GM19395 (cell line): ENCODE data around the gene LSAMP.

Source experiments
- ATAC-seq: cut with Tn5 transposase; IDR thresholded peaks from one replicate; pipeline ENCODE4 v1.9.1; 2021; ENCODE audit warnings: mild to moderate bottlenecking, moderate library complexity; ENCODE audit not compliant: unreplicated experiment

Gene LSAMP

GRCh38 chr3:116300226-116300625, 145.1 kb downstream of the LSAMP start:
- no peak for ATAC-seq

DNA sequence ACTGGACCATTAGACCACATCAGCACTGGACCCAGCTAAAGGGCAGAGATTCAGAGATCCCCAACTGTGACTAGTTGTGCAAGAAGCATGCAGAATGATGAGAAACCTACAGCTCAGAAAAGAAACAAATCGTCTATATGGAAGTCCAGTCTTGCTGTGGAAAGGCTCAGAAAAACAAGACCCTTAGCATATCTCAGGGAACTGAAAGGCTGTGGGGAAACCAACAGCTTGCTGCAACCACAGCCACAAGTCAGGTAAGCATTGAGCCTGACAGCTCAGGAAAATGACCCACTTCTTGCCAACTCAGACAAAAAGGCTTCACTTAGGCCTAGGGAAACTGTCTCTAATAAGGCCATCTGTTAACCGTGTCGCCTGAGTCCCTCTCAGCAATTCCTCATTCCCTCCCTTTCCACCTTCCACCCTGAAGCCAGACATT, 145.6 kb downstream of the LSAMP start:
- ATAC-seq = no peak

- no peak for ATAC-seq
These were observed 147.1 kb downstream of the LSAMP start for GRCh38 chr3:116298151-116298550.

DNA sequence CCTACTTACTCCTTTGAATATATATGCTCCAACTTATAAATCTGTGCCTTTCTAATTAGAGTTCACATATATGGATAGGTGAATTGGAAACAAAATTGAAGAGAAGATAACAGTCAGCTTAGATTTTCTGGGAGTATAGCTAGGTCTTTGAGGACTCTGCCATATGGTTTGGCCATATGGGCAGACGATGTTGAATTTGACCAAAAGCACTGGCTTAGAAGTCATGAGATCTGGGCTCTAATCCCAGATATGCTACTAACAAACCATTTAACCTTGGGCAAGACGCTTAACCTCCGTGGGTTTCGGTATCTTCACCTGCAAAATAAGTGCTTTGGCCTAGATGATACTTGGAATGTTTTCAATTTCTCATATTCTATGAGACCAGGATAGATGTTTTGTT, 154.1 kb downstream of the LSAMP start:
- no peak for ATAC-seq

DNA sequence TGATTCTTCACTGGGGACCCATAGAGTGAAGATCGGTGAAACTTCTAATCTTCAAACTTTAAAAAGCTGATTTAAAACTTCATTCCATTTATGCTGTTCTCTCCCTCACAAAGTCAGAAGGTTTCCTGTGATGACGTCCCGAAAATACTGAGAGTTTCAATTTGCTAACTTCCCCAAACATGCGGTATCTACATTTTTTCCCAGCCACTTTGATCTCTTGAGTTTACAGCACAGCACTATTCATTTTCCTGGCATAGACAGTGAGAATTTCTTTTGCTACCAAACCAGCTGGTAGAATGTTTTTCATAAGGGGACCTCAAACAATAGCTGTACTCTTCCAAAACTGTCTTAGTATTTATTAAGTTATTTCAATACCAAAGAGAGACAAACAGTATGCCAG, 156.8 kb downstream of the LSAMP start:
- no peak for ATAC-seq

GRCh38 chr3:116285781-116286421, 159.4 kb downstream of the LSAMP start:
- ATAC-seq = no peak

DNA sequence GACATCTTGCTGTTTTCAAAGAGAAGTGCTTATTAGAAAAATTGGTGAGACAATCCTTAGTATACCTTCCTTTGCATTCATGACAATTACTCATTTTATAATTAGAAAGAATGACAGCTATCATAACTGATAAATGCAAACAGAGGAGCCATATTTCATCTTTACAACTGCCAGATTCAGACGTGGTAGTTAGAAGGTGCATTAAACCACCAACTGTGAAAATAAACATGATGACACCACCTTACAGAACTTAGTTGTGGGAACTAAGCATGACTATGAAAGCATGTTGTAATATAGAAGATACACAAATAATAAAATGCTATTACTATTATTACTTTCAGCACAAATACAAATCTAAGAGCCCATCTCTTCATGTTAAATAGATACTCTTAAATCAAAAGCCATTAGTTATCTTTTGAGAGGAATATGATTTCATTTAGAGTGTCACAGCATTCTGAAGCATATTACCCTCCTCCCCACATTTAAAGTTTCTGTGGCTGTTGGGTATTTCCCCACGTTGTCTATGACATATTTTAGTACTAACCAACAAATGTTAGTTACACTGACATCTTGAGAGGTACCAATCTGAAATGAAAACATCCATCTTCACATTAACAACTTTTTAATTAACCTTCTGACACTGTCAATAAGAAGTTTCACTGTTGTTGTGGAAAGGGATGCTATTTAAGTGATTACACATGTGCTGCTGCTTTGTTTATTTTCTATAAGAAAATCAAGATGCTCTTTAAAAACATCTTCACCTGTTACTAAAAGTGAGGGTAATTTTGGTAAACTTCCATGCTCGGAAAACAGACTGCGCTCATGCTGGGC, 163.8 kb downstream of the LSAMP start:
- ATAC-seq = peak; percentile 51

DNA sequence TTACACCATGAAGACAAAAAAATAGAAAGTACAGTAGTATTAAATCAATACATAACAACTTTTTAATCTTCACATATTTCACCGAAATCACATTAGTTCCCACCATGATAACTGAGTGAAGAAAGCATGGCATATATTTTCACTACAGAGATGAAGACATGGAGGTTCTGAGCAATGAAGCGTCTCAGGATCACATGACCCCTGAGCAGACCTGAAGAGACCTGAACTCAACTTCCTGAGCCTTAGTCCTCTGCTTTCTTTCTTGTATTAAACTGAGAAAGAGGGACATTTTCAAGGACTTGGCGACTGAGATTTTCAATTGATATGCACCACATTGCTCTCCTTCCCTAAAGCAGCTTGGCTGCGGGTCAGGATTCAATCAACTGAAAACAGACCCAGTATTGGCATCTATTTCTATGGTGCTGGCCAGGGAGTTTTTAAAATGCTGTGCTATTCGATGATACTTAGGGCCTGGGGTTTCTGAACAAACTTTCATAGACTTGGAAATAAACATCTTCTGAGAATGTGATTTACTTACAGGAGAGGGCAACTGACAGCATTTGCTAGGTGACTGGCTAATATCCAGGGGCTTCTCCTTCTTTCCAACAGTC, 165.1 kb downstream of the LSAMP start:
- no peak for ATAC-seq

DNA sequence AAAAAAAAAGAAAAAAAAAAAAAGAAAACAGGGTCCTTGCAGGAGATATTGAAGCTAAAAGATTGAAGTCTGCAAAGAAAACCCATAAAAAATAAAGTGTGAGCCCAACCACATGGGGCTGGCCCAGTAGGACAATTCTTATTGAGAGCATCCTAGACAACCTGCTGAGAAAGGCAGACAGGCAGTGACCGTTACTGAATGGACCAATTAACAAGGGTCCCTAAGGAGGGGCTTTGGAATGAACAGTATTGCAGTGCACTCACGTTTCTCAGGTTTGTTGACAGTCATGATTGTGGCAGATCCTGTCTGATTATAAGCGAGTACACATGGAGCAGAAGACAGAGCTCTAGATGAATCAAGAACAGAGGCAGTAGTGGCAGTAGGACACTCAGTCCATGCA, 168.6 kb downstream of the LSAMP start:
- ATAC-seq = no peak

- ATAC-seq = no peak
These were observed 175.2 kb downstream of the LSAMP start for GRCh38 chr3:116270056-116270455.

DNA sequence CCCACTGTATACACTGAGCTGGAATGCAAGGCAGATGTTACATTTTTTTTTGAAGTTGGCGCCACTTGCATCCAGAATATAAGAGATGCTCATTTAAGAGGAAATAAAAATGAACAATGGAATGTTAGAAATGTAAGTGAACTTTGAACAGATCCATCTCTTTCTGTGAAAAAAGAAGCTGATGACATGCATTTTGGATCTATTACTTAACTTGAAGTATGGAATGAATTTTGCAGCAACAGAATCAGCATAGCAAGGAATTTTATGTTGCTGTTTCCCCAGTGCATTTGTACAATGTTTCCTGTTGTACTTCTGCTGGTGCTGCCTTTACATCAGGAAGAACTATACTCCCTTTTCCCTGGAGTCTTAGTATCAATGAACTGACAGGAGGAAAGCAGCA, 178.2 kb downstream of the LSAMP start:
- ATAC-seq = no peak

- ATAC-seq = no peak
These were observed 179.2 kb downstream of the LSAMP start for GRCh38 chr3:116265976-116266584.

GRCh38 chr3:116265320-116265695, 180.0 kb downstream of the LSAMP start:
- ATAC-seq = no peak

DNA sequence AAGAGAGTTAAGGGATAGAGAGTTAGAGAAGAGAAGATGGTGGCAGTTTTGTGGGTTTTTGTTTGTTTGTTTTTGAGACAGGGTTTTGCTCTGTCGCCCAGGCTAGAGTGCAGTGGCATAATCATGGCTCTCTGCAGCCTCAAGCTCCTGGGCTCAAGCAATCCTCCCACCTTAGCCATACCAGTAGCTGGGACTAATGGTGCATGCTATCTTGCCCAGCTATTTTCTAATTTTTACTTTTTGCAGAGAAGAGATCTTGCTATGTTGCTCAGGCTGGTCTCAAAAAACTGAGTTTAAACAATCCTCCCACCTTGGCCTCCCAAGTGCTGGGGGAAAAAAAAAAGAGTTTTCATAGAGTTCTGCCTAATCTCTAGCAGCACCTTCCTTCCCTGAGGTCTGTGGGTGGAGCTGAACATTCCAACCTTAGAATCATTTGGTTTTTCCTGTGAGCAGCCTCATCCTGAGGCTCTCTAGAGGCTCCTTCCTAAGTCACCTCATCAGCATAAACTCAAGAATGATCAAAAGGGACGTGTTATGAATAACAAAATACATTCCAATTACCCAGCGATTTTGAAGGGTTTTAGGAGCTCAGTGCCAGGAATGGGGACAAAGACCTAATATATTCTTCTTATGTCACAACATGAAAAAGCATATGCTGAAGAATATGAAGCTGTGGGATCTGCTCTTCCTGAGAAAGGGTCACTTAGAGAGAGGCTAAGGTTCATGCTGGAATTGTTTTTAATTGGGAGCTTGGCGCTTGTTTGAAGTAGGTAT, 180.6 kb downstream of the LSAMP start:
- no peak for ATAC-seq

DNA sequence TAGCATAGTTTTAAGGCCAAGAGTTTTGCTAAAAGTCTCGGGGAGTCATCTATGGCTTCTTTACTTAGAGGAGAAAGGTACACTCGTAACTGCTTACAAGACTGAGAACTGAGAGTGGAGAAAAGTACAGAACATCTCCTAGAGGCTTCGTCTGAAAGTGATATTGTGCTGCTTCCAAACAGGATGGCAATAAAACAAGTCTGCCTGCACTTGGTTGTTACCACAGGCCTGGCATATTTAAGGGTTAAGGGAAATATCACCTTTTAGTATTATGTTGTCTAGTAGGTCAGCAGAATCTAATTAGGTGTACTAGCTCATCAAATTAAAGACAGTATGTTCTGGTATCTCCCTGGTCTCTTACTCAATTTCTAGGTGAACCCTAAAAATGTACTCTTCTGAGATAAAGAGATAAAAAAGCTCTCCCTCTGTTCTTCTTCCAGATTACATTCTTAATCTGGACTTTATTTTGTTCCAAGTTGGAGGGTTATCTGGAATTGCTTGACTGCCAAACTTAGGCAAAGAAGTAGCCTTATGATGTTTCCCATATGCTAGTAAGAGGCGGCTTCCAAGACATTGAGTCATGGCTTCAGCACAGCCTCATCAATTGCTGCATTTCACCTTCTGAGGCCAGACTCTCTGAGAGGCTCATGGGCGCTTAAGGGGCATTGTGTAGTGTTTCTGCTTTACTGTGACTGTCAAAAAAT, 181.3 kb downstream of the LSAMP start:
- ATAC-seq = no peak

- no peak for ATAC-seq
These were observed 184.8 kb downstream of the LSAMP start for GRCh38 chr3:116260491-116260890.

DNA sequence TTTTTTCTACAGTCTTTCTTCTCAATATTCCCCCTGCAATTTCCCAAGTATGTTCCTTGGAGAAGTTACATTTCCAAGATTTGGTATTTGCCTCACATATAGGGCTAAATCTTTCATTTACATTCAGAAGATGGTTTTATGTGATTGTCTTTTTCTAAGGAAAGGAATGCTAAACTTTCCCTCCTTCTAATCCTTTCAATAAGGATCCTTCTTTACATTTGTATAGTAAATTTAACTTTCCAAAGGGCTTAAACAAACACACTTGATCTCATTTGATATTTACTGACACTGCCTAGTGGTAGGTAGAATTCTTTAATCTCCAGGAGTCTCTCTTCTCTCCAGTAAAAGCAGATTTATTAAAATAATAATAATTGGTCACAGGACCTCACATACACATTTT, 185.3 kb downstream of the LSAMP start:
- ATAC-seq = no peak

- no peak for ATAC-seq
These were observed 188.3 kb downstream of the LSAMP start for GRCh38 chr3:116256843-116257485.

DNA sequence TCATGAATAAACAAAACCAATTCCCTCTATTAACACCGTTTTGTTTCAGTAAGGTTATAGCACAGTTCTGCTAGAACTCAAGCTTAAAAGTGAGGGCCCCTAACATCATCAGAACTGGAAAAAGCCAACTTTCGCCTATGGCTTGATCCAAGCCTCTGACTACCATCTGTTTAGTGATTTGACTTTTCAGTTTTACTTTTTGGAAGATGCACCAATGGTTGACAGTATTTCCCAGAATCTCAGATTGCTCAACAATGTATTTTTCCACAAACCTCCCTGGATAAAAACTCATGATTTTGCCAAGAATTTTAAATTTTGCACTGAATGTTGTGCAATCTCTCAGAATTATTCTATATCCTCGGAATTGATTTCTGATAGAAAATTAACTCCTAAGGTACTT, 190.7 kb downstream of the LSAMP start:
- ATAC-seq = no peak

- no peak for ATAC-seq
These were observed 191.8 kb downstream of the LSAMP start for GRCh38 chr3:116253511-116253910.
